PFSK-1 (cell line): ENCODE data around the gene NUFIP2.
A peak's percentile ranks its signal among the peaks of the same experiment; 100 is the strongest.

Experiments used
- FOXP2 ChIP-seq: optimal IDR thresholded peaks from 2 replicates; pipeline ENCODE3; 2011; ENCODE audit warnings: borderline replicate concordance, control low read depth, inconsistent platforms; ENCODE audit not compliant: insufficient read depth; ENCODE audit errors: extremely low read length, extremely low read depth
- POLR2AphosphoS5 ChIP-seq: IDR thresholded peaks from 2 replicates; pipeline ENCODE4 v1.6.1; 2012; ENCODE audit warnings: low read depth, mild to moderate bottlenecking, control low read depth, low read length, moderate library complexity
- SIN3A ChIP-seq: IDR thresholded peaks from 2 replicates; pipeline ENCODE4 v1.6.1; 2012; ENCODE audit warnings: mild to moderate bottlenecking, low read length, moderate library complexity, borderline replicate concordance; ENCODE audit not compliant: insufficient read depth
- TAF1 ChIP-seq: IDR thresholded peaks from 2 replicates; pipeline ENCODE4 v1.6.1; 2012; ENCODE audit warnings: low read length, control low read depth, borderline replicate concordance; ENCODE audit not compliant: insufficient read depth
- TF ChIP-seq, protein P1 (sequence below), 2 experiments: IDR thresholded peaks; 2 replicates each; pipeline versions ENCODE4 v1.6.1 to v1.8.0; 2011 to 2012; ENCODE audit warnings: low read depth in 2 of 2, low read length in 2 of 2, control low read depth in 1 of 2, inconsistent platforms in 1 of 2, mild to moderate bottlenecking in 1 of 2, moderate library complexity in 1 of 2; ENCODE audit not compliant: insufficient read depth in 1 of 2

NUFIP2 gene

DNA sequence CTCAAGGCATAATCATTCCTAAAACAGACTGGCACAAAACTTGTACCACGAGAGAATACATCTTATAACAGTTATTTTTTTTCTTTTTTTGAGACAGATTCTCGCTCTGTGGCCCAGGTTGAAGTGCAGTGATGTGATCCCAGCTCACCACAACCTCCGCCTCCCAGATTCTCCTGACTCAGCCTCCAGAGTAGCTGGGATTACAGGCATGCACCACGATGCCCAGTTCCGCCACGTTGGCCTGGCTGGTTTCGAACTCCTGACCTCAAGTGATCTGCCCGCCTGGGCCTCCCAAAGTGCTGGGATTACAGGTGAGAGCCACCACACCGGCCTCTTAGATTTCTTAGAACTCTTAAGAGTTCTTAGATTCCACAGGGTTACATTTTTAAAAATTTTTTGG lies 4.1 kb downstream of the NUFIP2 start:
- no peak for TF ChIP-seq POLR2AphosphoS5
- TF ChIP-seq SIN3A = no peak
- TF ChIP-seq TAF1 = no peak
- no peak for TF ChIP-seq FOXP2
- TF ChIP-seq, protein P1, sequence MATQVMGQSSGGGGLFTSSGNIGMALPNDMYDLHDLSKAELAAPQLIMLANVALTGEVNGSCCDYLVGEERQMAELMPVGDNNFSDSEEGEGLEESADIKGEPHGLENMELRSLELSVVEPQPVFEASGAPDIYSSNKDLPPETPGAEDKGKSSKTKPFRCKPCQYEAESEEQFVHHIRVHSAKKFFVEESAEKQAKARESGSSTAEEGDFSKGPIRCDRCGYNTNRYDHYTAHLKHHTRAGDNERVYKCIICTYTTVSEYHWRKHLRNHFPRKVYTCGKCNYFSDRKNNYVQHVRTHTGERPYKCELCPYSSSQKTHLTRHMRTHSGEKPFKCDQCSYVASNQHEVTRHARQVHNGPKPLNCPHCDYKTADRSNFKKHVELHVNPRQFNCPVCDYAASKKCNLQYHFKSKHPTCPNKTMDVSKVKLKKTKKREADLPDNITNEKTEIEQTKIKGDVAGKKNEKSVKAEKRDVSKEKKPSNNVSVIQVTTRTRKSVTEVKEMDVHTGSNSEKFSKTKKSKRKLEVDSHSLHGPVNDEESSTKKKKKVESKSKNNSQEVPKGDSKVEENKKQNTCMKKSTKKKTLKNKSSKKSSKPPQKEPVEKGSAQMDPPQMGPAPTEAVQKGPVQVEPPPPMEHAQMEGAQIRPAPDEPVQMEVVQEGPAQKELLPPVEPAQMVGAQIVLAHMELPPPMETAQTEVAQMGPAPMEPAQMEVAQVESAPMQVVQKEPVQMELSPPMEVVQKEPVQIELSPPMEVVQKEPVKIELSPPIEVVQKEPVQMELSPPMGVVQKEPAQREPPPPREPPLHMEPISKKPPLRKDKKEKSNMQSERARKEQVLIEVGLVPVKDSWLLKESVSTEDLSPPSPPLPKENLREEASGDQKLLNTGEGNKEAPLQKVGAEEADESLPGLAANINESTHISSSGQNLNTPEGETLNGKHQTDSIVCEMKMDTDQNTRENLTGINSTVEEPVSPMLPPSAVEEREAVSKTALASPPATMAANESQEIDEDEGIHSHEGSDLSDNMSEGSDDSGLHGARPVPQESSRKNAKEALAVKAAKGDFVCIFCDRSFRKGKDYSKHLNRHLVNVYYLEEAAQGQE (IDR thresholded peaks at IDR 0.05; ENCODE audit: insufficient read depth in 1 of 2, low read depth in 2 of 2, low read length in 2 of 2) = no peak

GRCh38 chr17:29283961-29284360 lies 10.0 kb downstream of the NUFIP2 start:
- TF ChIP-seq SIN3A (no peak), TAF1 (no peak)
- TF ChIP-seq, protein P1 (IDR thresholded peaks at IDR 0.05; ENCODE audit: insufficient read depth in 1 of 2, low read depth in 2 of 2, low read length in 2 of 2) = no peak

- TF ChIP-seq SIN3A (no peak), TAF1 (no peak), FOXP2 (no peak), POLR2AphosphoS5 (no peak)
- TF ChIP-seq, protein P1 (IDR thresholded peaks at IDR 0.05; ENCODE audit: insufficient read depth in 1 of 2, low read depth in 2 of 2, low read length in 2 of 2) = no peak
These were observed 10.5 kb downstream of the NUFIP2 start for GRCh38 chr17:29283496-29283895.

GRCh38 chr17:29279397-29280070 lies 14.4 kb downstream of the NUFIP2 start:
- no peak for TF ChIP-seq POLR2AphosphoS5
- TF ChIP-seq TAF1 = no peak
- TF ChIP-seq FOXP2 = no peak
- TF ChIP-seq SIN3A = no peak
- TF ChIP-seq, protein P1 (IDR thresholded peaks at IDR 0.05; ENCODE audit: insufficient read depth in 1 of 2, low read depth in 2 of 2, low read length in 2 of 2) = no peak

GRCh38 chr17:29278692-29279091 lies 15.3 kb downstream of the NUFIP2 start:
- TF ChIP-seq, protein P1 (IDR thresholded peaks at IDR 0.05; ENCODE audit: insufficient read depth in 1 of 2, low read depth in 2 of 2, low read length in 2 of 2) = no peak
- TF ChIP-seq TAF1 = no peak
- 0 out of 2 replicates have a peak, but pooled peaks have one; percentile 11 for TF ChIP-seq POLR2AphosphoS5
- no peak for TF ChIP-seq SIN3A
